Peyer's patch (tissue), 4 donors: ENCODE results near the gene APEH. TPM values are rescaled to one million over a fixed set of nuclear protein-coding genes. Genes with fewer than 3 reads are reported as not detected.

Source experiments
- DNase-seq, 3 donors: peaks; one replicate each; pipeline ENCODE4 v3.0.0-alpha.2; 2017 to 2019
- H3K27ac ChIP-seq, 4 donors: fragments of 200-600 bp; sonication (generic); one replicate each; pipeline ENCODE4 v1.5.1; 2016 to 2019
- H3K27me3 ChIP-seq, 2 donors: fragments of 200-600 bp; sonication (generic); one replicate each; pipeline ENCODE4 v1.5.1; 2019
- H3K36me3 ChIP-seq, 3 donors: fragments of 200-600 bp; sonication (generic); one replicate each; pipeline ENCODE4 v1.5.1; 2016 to 2019
- H3K4me1 ChIP-seq, 4 donors: fragments of 200-600 bp; sonication (generic); one replicate each; pipeline ENCODE4 v1.5.1; 2016 to 2019
- H3K4me3 ChIP-seq, 4 donors: fragments of 200-600 bp; sonication (generic); 1 replicate in 3 of 4; 2 replicates in 1 of 4; pipeline ENCODE4 v1.5.1; 2016 to 2019; ENCODE audit warnings: mild to moderate bottlenecking in 1 of 4
- H3K9me3 ChIP-seq, 4 donors: fragments of 200-600 bp; sonication (generic); one replicate each; pipeline ENCODE4 v1.5.1; 2016 to 2019; ENCODE audit warnings: mild to moderate bottlenecking in 1 of 4
- POLR2A ChIP-seq, 2 donors: fragments of 450-650 bp; IDR thresholded peaks; one replicate each; pipeline ENCODE4 v1.5.1; 2017; ENCODE audit warnings: antibody characterized with exemption in 2 of 2, mild to moderate bottlenecking in 2 of 2, moderate library complexity in 2 of 2
- total RNA-seq, 4 donors: library from RNA; depleted of rRNA; stranded (reverse); fragments of >200 nt; gene quantifications; one replicate each; pipeline ENCODE4 v1.1.0, GENCODE V29; 2016
- TF ChIP-seq, protein P1 (sequence below), 6 experiments: fragments of 450-650 bp in 4 of 6; fragments of 200-600 bp in 2 of 6; sonication (generic) in 1 of 6; IDR thresholded peaks; one replicate each; pipeline ENCODE4 v1.5.1; 2017 to 2019; ENCODE audit warnings: antibody characterized with exemption in 6 of 6, mild to moderate bottlenecking in 3 of 6, moderate library complexity in 1 of 6

APEH gene
- total RNA-seq, 4 donors from 2014 or later: 99.0 to 170 (median 119) TPM

DNA sequence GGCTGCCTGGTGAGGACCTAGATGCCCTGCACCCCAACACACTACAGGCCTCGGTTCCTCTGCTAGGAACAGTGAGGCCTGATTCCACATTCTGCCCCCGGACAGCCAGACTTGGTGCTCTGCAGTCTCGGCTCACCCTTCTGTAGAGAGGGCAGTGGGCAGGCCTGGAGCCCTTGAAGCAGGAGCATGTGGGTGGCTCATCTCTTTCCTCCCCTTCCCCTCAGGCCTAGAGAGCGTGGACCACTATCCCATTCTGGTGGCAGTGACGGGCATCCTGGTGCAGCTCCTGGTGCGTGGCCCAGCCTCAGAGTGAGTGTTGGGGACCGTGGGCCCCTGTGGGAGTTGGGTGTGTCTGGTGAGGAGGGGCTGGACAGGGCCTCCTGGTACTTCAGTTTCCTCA, 42.0 kb downstream of the APEH start:
- Histone ChIP-seq H3K36me3 (peaks cover 0 to 44% (median 0%) of the 10 kb centered on the region in 3 donors), H3K27me3 (no peaks in the 10 kb centered on the region), H3K4me3 (no peak overlapping the region), H3K27ac (no peak overlapping the region), H3K4me1 (peaks cover 0 to 28% (median 3%) of the 10 kb centered on the region in 4 donors), H3K9me3 (no peaks in the 10 kb centered on the region)
- TF ChIP-seq POLR2A (IDR thresholded peaks at IDR 0.05): no peak
- TF ChIP-seq, protein P1, sequence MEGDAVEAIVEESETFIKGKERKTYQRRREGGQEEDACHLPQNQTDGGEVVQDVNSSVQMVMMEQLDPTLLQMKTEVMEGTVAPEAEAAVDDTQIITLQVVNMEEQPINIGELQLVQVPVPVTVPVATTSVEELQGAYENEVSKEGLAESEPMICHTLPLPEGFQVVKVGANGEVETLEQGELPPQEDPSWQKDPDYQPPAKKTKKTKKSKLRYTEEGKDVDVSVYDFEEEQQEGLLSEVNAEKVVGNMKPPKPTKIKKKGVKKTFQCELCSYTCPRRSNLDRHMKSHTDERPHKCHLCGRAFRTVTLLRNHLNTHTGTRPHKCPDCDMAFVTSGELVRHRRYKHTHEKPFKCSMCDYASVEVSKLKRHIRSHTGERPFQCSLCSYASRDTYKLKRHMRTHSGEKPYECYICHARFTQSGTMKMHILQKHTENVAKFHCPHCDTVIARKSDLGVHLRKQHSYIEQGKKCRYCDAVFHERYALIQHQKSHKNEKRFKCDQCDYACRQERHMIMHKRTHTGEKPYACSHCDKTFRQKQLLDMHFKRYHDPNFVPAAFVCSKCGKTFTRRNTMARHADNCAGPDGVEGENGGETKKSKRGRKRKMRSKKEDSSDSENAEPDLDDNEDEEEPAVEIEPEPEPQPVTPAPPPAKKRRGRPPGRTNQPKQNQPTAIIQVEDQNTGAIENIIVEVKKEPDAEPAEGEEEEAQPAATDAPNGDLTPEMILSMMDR (IDR thresholded peaks at IDR 0.05): no peak
- no peak for DNase-seq

DNA sequence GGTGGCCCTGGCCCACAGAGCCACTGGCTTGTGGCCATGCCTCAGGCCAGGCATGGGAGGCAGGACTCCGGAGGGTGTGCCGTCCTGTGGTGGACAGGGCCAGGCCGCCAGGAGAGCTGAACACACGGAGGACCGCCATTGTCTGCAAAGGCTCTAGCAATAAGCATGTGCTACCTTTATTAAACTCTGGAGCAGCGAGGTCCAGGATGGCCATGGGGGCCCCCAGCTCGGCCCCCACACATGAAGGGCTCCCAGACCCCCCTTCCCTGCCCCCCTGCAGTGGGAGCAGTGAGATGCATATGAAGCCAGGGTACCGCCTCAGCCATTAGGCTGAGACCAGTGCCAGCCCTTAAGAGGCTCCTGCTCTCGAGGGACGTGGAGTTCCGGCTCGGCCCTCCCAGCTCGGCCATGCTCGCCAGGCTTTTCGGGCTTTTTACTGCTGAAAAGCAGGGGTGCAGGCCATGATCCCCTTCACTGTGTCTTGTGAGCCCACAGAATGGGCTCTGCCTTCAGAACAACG, 42.6 kb downstream of the APEH start:
- H3K4me3 ChIP-seq: no peak overlapping the region
- H3K27me3 ChIP-seq: no peaks in the 10 kb centered on the region
- no peaks in the 10 kb centered on the region for H3K9me3 ChIP-seq
- no peak overlapping the region for H3K27ac ChIP-seq
- TF ChIP-seq POLR2A (IDR thresholded peaks at IDR 0.05): no peak
- TF ChIP-seq, protein P1 (IDR thresholded peaks at IDR 0.05): no peak
- DNase-seq: no peak
- H3K36me3 ChIP-seq: peaks cover 0 to 50% (median 0%) of the 10 kb centered on the region in 3 donors
- H3K4me1 ChIP-seq: peaks cover 0 to 34% (median 3%) of the 10 kb centered on the region in 4 donors

DNA sequence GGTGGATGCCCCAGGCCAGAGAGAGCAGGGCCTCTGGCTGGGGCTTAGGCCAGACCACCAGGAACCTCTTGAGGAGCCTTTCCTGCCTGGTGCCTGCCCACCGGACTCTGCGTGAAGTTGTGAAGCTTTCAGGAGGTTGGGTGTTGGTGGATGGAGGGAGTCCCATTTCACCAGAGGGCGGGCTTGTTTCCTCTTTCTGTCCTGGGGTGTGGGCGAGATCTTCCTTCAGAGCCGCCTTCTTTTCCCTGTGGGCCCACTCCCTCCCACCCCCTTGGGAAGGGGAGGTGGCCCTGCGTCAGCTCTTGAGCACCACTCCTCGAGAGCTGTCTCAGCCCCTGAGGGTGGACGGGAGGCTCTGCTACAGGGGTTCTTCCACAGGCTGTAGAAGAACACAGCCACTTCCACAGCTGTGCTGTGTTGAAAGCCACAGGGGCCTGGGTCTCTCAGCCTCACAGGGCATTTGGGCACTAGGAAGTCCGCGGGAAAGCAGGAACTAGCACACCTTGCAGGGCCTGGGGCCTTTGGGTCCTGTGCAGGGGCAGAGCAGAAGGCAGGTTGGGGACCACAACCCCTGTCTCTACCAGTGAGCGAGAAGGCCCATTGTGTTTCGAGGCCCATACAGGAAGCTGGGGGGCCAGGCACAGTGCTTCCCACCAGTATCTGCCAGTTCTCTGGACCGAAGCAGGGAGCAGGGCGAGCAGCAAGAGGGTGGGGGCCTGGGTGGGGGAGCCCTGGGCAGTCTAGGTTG, 43.2 kb downstream of the APEH start:
- H3K27me3 ChIP-seq: no peaks in the 10 kb centered on the region
- peaks cover 0 to 40% (median 3%) of the 10 kb centered on the region in 4 donors for H3K4me1 ChIP-seq
- peaks cover 0 to 50% (median 0%) of the 10 kb centered on the region in 3 donors for H3K36me3 ChIP-seq
- DNase-seq: peak in 1 of 3 donors; percentile 46
- H3K27ac ChIP-seq: no peak overlapping the region
- H3K9me3 ChIP-seq: no peaks in the 10 kb centered on the region
- TF ChIP-seq, protein P1 (IDR thresholded peaks at IDR 0.05): no peak
- no peak for TF ChIP-seq POLR2A (IDR thresholded peaks at IDR 0.05)
- H3K4me3 ChIP-seq: no peak overlapping the region

DNA sequence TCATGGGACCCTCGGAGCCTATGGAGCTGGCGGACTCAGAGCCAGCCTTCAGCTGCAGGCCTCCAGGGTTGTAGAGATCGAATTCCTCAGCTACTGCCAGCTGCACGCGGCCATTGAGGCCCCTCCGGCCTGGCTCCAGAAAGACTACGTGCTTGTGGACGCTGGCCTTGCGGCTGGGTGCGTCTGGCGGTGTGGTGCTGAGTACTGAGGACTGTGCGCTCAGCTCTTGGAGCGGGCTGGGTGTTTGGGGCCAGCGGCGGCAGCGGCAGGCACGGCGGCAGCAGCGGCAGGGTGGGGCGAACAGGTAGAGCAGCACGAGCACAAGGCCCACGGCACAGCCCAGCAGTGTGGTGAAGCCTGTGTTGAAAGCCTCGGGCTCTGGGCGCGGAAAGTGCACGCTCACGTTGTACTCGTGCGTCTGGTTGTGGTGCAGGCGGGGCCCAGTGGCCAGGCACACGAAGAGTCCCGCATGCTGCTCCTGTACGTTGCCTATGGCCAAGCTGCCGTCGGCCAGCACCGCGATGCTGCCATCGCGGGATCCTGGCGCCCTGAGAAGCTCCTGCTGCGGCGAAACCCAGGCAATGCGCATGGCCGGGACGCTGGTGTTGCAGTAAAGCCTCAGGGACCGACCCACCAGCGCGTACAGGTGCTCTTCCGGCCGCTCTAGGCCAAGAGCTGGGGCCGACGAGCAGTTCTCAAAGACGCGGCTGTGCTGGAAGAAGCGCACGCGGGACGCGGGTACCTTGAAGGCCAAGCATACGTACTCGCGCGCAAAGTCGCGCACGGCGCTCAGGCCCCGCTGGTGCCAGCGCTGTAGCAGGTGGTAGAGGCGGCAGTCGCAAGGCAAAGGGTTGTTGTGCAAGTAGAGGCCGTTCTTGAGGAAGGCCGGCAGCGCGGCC, 44.1 kb downstream of the APEH start:
- Histone ChIP-seq H3K4me1 (peaks cover 0 to 47% (median 10%) of the 10 kb centered on the region in 4 donors), H3K36me3 (peaks cover 0 to 46% (median 0%) of the 10 kb centered on the region in 3 donors), H3K9me3 (no peaks in the 10 kb centered on the region), H3K27ac (no peak overlapping the region), H3K27me3 (no peaks in the 10 kb centered on the region), H3K4me3 (peak overlapping the region in 2 of 4 donors; percentile 52 to 57)
- TF ChIP-seq, protein P1 (IDR thresholded peaks at IDR 0.05): no peak
- TF ChIP-seq POLR2A (IDR thresholded peaks at IDR 0.05): no peak
- no peak for DNase-seq

DNA sequence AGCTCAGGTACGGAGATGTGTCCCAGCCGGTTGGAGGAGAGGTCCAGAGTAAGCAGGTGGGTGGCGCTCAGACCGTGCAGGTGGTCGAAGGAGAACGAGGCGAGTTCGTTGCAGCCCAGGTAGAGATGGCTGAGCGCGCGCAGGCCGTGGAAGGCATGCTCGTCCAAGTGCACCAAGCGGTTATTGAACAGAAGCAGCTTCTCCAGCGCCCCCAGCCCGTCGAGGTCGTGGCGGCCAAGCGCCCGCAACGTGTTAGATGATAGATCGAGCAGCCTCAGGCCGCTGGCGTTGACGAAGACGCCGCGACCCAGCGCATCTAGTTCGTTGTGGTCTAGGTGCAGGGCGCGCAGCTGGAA, 44.7 kb downstream of the APEH start:
- Histone ChIP-seq H3K9me3 (no peaks in the 10 kb centered on the region), H3K4me3 (peak overlapping the region; percentile 52 to 59 (median 55)), H3K27ac (peak overlapping the region in 1 of 4 donors; percentile 77), H3K4me1 (peaks cover 0 to 47% (median 10%) of the 10 kb centered on the region in 4 donors), H3K27me3 (no peaks in the 10 kb centered on the region), H3K36me3 (peaks cover 0 to 40% (median 0%) of the 10 kb centered on the region in 3 donors)
- no peak for DNase-seq
- TF ChIP-seq, protein P1 (IDR thresholded peaks at IDR 0.05): no peak
- no peak for TF ChIP-seq POLR2A (IDR thresholded peaks at IDR 0.05)
